SK-N-DZ (cell line): ENCODE results near the gene KCND3.
"Not testable (repeated sequence)": the region's sequence is repeated elsewhere in the genome, so short reads cannot be mapped to it uniquely, and the experiment has no call there.

ENCODE experiments used
- DNase-seq: peaks from one replicate; pipeline ENCODE4 v3.0.0-alpha.2; 2015; ENCODE audit warnings: low spot score

Gene KCND3

GRCh38 chr1:111745675-111746613 lies 243.5 kb downstream of the KCND3 start:
- no peak for DNase-seq

- DNase-seq = no peak
These were observed 245.8 kb downstream of the KCND3 start for GRCh38 chr1:111743679-111744101.

GRCh38 chr1:111742938-111743549 lies 246.4 kb downstream of the KCND3 start:
- DNase-seq = no peak

GRCh38 chr1:111742292-111742691 lies 247.2 kb downstream of the KCND3 start:
- DNase-seq = not testable (repeated sequence)

GRCh38 chr1:111739925-111740765 lies 249.3 kb downstream of the KCND3 start:
- peak; percentile 77 for DNase-seq

GRCh38 chr1:111739194-111739924 lies 250.1 kb downstream of the KCND3 start, which contains the start of gene INKA2:
Gene INKA2 (minus strand): TSS chr1:111739395. CDS start chr1:111739242, 153 bp downstream.
- DNase-seq = peak; percentile 94

GRCh38 chr1:111738436-111739193 lies 250.9 kb downstream of the KCND3 start:
- peak; percentile 67 for DNase-seq

- no peak for DNase-seq
These were observed 251.4 kb downstream of the KCND3 start for GRCh38 chr1:111738133-111738435.

GRCh38 chr1:111737216-111738132 lies 252.0 kb downstream of the KCND3 start:
- DNase-seq = no peak

GRCh38 chr1:111736548-111737215 lies 252.8 kb downstream of the KCND3 start:
- no peak for DNase-seq

- peak; percentile 81 for DNase-seq
These were observed 253.5 kb downstream of the KCND3 start for GRCh38 chr1:111735858-111736544.

- no peak for DNase-seq
These were observed 254.1 kb downstream of the KCND3 start for GRCh38 chr1:111735321-111735720.

- no peak for DNase-seq
These were observed 254.6 kb downstream of the KCND3 start for GRCh38 chr1:111734856-111735255.

GRCh38 chr1:111734426-111734825 lies 255.0 kb downstream of the KCND3 start:
- no peak for DNase-seq

- DNase-seq = no peak
These were observed 255.5 kb downstream of the KCND3 start for GRCh38 chr1:111733992-111734341.

GRCh38 chr1:111733183-111733991 lies 256.1 kb downstream of the KCND3 start:
- no peak for DNase-seq

GRCh38 chr1:111732718-111733117 lies 256.8 kb downstream of the KCND3 start:
- no peak for DNase-seq
